ENCODE data around the gene KCNH2. TPM values are rescaled to one million over a fixed set of nuclear protein-coding genes. Genes with fewer than 3 reads are reported as not detected.

KCNH2 gene
- total RNA-seq, 1 donor from 2014 or later, result 2.1 TPM

GRCh38 chr7:150944066-150945042 lies 33.8 kb downstream of the KCNH2 start:
- H3K27me3 ChIP-seq (ENCODE audit: control insufficient read depth, insufficient read depth, low read length), result peaks cover 40% of the 10 kb centered on the region
- no peak overlapping the region for H3K4me3 ChIP-seq (ENCODE audit: low read depth, low read length)
- no peaks in the 10 kb centered on the region for H3K36me3 ChIP-seq (ENCODE audit: control insufficient read depth, insufficient read depth, low read length)
- TF ChIP-seq, protein P1, sequence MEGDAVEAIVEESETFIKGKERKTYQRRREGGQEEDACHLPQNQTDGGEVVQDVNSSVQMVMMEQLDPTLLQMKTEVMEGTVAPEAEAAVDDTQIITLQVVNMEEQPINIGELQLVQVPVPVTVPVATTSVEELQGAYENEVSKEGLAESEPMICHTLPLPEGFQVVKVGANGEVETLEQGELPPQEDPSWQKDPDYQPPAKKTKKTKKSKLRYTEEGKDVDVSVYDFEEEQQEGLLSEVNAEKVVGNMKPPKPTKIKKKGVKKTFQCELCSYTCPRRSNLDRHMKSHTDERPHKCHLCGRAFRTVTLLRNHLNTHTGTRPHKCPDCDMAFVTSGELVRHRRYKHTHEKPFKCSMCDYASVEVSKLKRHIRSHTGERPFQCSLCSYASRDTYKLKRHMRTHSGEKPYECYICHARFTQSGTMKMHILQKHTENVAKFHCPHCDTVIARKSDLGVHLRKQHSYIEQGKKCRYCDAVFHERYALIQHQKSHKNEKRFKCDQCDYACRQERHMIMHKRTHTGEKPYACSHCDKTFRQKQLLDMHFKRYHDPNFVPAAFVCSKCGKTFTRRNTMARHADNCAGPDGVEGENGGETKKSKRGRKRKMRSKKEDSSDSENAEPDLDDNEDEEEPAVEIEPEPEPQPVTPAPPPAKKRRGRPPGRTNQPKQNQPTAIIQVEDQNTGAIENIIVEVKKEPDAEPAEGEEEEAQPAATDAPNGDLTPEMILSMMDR (IDR thresholded peaks at IDR 0.05; ENCODE audit: insufficient read depth, low read length, poor library complexity, severe bottlenecking), result no peak
- no peak for DNase-seq (ENCODE audit: low read depth)

DNA sequence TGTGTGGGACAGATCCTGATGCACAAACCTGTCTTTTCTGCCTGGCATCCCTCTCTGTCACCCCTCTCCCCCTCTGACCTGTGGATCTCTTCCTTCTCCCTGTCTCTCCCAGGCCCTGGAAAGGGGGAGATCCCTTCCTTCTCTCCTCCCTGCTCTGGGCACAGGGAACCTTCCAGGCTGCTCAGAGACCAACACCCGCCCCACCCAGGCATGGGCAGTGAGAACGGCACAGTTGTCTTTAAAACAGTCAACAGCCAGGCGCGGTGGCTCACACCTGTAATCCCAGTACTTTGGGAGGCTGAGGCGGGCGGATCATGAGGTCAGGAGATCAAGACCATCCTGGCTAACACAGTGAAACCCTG lies 34.7 kb downstream of the KCNH2 start:
- no peak for DNase-seq (ENCODE audit: low read depth)
- TF ChIP-seq, protein P1 (IDR thresholded peaks at IDR 0.05; ENCODE audit: insufficient read depth, low read length, poor library complexity, severe bottlenecking), result no peak
- no peaks in the 10 kb centered on the region for H3K36me3 ChIP-seq (ENCODE audit: control insufficient read depth, insufficient read depth, low read length)
- H3K27me3 ChIP-seq (ENCODE audit: control insufficient read depth, insufficient read depth, low read length), result peaks cover 34% of the 10 kb centered on the region
- no peak overlapping the region for H3K4me3 ChIP-seq (ENCODE audit: low read depth, low read length)

- Histone ChIP-seq H3K4me3 (ENCODE audit: low read depth, low read length) (no peak overlapping the region), H3K36me3 (ENCODE audit: control insufficient read depth, insufficient read depth, low read length) (no peaks in the 10 kb centered on the region), H3K27me3 (ENCODE audit: control insufficient read depth, insufficient read depth, low read length) (peaks cover 29% of the 10 kb centered on the region)
- no peak for DNase-seq (ENCODE audit: low read depth)
- TF ChIP-seq, protein P1 (IDR thresholded peaks at IDR 0.05; ENCODE audit: insufficient read depth, low read length, poor library complexity, severe bottlenecking), result no peak
Measured at GRCh38 chr7:150942591-150943452, 35.3 kb downstream of the KCNH2 start.

GRCh38 chr7:150942001-150942590 lies 36.0 kb downstream of the KCNH2 start:
- H3K4me3 ChIP-seq (ENCODE audit: low read depth, low read length), result no peak overlapping the region
- TF ChIP-seq, protein P1 (IDR thresholded peaks at IDR 0.05; ENCODE audit: insufficient read depth, low read length, poor library complexity, severe bottlenecking), result no peak
- H3K36me3 ChIP-seq (ENCODE audit: control insufficient read depth, insufficient read depth, low read length), result no peaks in the 10 kb centered on the region
- no peak for DNase-seq (ENCODE audit: low read depth)
- H3K27me3 ChIP-seq (ENCODE audit: control insufficient read depth, insufficient read depth, low read length), result peaks cover 22% of the 10 kb centered on the region

GRCh38 chr7:150941351-150942000 lies 36.6 kb downstream of the KCNH2 start:
- peaks cover 16% of the 10 kb centered on the region for H3K27me3 ChIP-seq (ENCODE audit: control insufficient read depth, insufficient read depth, low read length)
- H3K36me3 ChIP-seq (ENCODE audit: control insufficient read depth, insufficient read depth, low read length), result no peaks in the 10 kb centered on the region
- H3K4me3 ChIP-seq (ENCODE audit: low read depth, low read length), result no peak overlapping the region
- TF ChIP-seq, protein P1 (IDR thresholded peaks at IDR 0.05; ENCODE audit: insufficient read depth, low read length, poor library complexity, severe bottlenecking), result no peak
- no peak for DNase-seq (ENCODE audit: low read depth)

Measured in kidney epithelial cell (primary cell).